ENCODE measurements around the gene DCDC1. TPM values are rescaled to one million over a fixed set of nuclear protein-coding genes. Genes with fewer than 3 reads are reported as not detected.

DCDC1 gene
- total RNA-seq, 4 donors from 2014 or later = 0.26 to 8.0 (median 1.5) TPM

DNA sequence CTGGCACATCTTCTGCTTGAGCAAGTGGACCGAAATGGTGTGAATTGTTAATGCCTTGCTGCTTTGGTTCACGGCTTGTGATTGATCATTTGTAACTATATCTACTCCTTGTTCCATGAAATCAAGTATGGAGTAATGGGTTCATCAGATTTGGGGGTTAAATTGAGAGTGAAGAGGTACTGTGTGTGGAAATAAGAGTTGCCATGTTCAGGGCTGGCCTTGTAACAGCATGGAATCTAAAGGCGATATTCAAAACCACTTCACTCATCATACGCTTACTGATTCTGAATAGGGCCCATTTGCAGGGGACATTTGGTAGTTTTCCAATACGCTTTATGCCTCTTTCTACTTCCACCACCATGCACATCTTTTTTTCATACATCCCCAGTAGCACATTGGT lies 122.2 kb downstream of the DCDC1 start:
- Histone ChIP-seq H3K27ac (no peak overlapping the region), H3K36me3 (no peaks in the 10 kb centered on the region), H3K4me3 (no peak overlapping the region), H3K27me3 (no peaks in the 10 kb centered on the region), H3K4me1 (no peaks in the 10 kb centered on the region), H3K9me3 (no peaks in the 10 kb centered on the region)
- intact Hi-C loops (cut with DNase I; ENCODE audit: low total_unique reads) = no loop called here
- TF ChIP-seq, protein P1, sequence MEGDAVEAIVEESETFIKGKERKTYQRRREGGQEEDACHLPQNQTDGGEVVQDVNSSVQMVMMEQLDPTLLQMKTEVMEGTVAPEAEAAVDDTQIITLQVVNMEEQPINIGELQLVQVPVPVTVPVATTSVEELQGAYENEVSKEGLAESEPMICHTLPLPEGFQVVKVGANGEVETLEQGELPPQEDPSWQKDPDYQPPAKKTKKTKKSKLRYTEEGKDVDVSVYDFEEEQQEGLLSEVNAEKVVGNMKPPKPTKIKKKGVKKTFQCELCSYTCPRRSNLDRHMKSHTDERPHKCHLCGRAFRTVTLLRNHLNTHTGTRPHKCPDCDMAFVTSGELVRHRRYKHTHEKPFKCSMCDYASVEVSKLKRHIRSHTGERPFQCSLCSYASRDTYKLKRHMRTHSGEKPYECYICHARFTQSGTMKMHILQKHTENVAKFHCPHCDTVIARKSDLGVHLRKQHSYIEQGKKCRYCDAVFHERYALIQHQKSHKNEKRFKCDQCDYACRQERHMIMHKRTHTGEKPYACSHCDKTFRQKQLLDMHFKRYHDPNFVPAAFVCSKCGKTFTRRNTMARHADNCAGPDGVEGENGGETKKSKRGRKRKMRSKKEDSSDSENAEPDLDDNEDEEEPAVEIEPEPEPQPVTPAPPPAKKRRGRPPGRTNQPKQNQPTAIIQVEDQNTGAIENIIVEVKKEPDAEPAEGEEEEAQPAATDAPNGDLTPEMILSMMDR (IDR thresholded peaks at IDR 0.05) = no peak
- TF ChIP-seq POLR2A (IDR thresholded peaks at IDR 0.05) = no peak
- no peak for DNase-seq

- no peaks in the 10 kb centered on the region for H3K9me3 ChIP-seq
- intact Hi-C loops (cut with DNase I; ENCODE audit: low total_unique reads) = no loop called here
- H3K27me3 ChIP-seq = no peaks in the 10 kb centered on the region
- no peaks in the 10 kb centered on the region for H3K4me1 ChIP-seq
- H3K4me3 ChIP-seq = no peak overlapping the region
- TF ChIP-seq, protein P1 (IDR thresholded peaks at IDR 0.05) = no peak
- TF ChIP-seq POLR2A (IDR thresholded peaks at IDR 0.05) = no peak
- H3K36me3 ChIP-seq = no peaks in the 10 kb centered on the region
- H3K27ac ChIP-seq = no peak overlapping the region
- no peak for DNase-seq
These were observed 122.9 kb downstream of the DCDC1 start for GRCh38 chr11:31246451-31247165.

DNA sequence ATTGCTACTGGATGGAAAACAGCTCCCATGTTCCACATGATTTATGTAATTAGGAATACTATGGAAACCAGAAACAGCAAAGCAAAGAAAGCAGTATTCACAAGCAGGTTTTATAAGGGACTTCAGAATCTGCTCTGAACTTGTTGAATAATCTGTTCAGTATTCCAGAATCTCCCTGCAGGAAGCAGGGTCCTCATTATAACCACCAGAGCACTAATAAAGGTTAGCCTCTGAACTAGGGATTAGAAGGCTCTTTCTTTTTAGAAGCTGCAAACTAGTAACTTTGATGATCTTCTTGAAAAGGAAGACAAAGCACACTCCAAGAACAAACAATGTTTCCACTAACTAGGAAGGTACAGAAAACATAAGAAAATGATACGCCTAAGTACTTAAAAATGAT lies 125.8 kb downstream of the DCDC1 start:
- H3K36me3 ChIP-seq = no peaks in the 10 kb centered on the region
- H3K27ac ChIP-seq = no peak overlapping the region
- no peak for DNase-seq
- intact Hi-C loops (cut with DNase I; ENCODE audit: low total_unique reads) = no loop called here
- no peaks in the 10 kb centered on the region for H3K27me3 ChIP-seq
- no peaks in the 10 kb centered on the region for H3K4me1 ChIP-seq
- H3K9me3 ChIP-seq = no peaks in the 10 kb centered on the region
- TF ChIP-seq, protein P1 (IDR thresholded peaks at IDR 0.05) = no peak
- TF ChIP-seq POLR2A (IDR thresholded peaks at IDR 0.05) = no peak
- no peak overlapping the region for H3K4me3 ChIP-seq

DNA sequence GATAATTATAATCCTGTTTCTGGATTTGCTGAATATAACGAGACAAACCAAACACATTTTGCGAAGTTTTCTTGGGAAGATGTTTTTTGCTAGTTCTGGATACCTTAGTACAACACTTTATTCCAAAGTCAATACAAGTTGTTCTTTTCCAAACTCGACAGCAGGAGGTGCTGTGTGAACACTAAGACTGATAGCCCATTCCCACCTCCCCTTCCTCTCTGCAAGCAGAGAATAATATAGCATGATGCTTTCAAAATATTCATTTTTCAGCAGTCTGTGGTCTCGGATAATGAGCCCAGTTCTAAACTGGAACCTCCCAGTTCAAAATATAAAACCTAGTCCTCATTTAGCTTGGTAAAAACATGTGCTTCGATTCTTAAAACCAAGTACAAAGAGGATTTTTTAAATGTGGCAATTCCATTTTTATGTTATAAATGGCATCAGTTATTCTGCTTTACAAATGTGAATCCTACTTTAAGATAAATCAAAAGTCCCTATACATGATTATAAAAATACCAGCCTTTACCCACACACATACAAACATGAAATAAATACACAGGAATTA lies 129.1 kb downstream of the DCDC1 start:
- no peaks in the 10 kb centered on the region for H3K9me3 ChIP-seq
- H3K27me3 ChIP-seq = peaks cover 0 to 5% of the 10 kb centered on the region in 2 donors
- TF ChIP-seq POLR2A (IDR thresholded peaks at IDR 0.05) = no peak
- TF ChIP-seq, protein P1 (IDR thresholded peaks at IDR 0.05) = peak in 1 of 4 experiments; percentile 11
- H3K36me3 ChIP-seq = no peaks in the 10 kb centered on the region
- no peaks in the 10 kb centered on the region for H3K4me1 ChIP-seq
- DNase-seq = no peak
- H3K27ac ChIP-seq = no peak overlapping the region
- intact Hi-C loops (cut with DNase I; ENCODE audit: low total_unique reads) = no loop called here
- H3K4me3 ChIP-seq = no peak overlapping the region

Data from uterus (tissue), 4 donors.